Fibroblast of mammary gland (primary cell): Measurements from ENCODE around the gene GALNT14.

ENCODE experiments used
- DNase-seq: peaks from one replicate; pipeline ENCODE4 v3.0.0-alpha.2; 2010; ENCODE audit warnings: low read depth
- H3K4me3 ChIP-seq: 2 replicates; pipeline ENCODE4 v1.5.1; 2011; ENCODE audit warnings: low read depth, mild to moderate bottlenecking, low read length, moderate library complexity; ENCODE audit not compliant: control insufficient read depth
- TF ChIP-seq, protein P1 (sequence below): conservative IDR thresholded peaks from 2 replicates; pipeline ENCODE4 v1.5.1; 2011; ENCODE audit warnings: low read depth, low read length, inconsistent platforms; ENCODE audit not compliant: control insufficient read depth, insufficient read depth

The GALNT14 gene

DNA sequence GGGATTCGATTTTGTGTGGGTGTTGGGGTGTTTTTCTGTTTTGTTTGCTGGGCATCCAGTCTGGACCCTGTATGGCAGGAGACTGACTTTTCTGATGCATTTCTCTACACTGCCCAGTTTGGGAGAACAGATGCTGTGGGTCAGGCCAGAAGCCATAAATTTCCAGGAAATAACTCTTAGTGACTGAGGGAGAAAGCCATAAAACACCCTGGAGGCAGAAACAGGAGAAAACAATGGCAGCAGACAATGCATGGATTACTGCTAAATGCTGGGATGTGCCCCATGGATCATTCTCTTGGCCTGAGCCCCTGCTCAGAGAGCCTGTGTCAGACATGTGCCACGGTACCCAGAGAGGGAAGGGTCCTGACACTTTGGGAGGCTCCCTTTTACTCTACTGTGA lies 197.4 kb downstream of the GALNT14 start:
- TF ChIP-seq, protein P1, sequence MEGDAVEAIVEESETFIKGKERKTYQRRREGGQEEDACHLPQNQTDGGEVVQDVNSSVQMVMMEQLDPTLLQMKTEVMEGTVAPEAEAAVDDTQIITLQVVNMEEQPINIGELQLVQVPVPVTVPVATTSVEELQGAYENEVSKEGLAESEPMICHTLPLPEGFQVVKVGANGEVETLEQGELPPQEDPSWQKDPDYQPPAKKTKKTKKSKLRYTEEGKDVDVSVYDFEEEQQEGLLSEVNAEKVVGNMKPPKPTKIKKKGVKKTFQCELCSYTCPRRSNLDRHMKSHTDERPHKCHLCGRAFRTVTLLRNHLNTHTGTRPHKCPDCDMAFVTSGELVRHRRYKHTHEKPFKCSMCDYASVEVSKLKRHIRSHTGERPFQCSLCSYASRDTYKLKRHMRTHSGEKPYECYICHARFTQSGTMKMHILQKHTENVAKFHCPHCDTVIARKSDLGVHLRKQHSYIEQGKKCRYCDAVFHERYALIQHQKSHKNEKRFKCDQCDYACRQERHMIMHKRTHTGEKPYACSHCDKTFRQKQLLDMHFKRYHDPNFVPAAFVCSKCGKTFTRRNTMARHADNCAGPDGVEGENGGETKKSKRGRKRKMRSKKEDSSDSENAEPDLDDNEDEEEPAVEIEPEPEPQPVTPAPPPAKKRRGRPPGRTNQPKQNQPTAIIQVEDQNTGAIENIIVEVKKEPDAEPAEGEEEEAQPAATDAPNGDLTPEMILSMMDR = no peak
- no peak overlapping the region for H3K4me3 ChIP-seq
- DNase-seq = no peak

GRCh38 chr2:30939364-30939763 lies 198.9 kb downstream of the GALNT14 start:
- TF ChIP-seq, protein P1 = no peak
- no peak overlapping the region for H3K4me3 ChIP-seq
- DNase-seq = no peak

- no peak for DNase-seq
- H3K4me3 ChIP-seq = no peak overlapping the region
- TF ChIP-seq, protein P1 = no peak
Measured at GRCh38 chr2:30938196-30938595, 200.0 kb downstream of the GALNT14 start.

- TF ChIP-seq, protein P1 = no peak
- DNase-seq = no peak
- no peak overlapping the region for H3K4me3 ChIP-seq
Measured at GRCh38 chr2:30936977-30937376, 201.3 kb downstream of the GALNT14 start.

DNA sequence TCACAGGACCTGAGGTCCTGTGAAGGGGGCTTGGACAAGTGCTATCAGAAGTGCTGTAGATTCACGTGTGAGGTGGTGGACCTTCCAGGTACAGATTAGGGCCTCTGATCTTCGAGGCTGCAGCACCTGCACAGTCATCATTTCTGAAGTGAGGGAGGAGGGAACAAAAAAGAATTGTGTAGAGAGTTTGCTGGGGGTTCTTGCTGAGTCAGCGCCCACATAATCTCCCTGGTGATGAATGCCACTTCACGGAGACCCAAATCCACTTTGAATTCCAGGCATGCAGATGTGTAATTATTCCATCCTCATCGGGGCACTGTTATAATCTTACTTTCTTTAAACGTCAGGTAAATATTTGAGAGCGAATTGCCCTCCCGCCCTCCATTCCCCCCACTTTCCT lies 202.4 kb downstream of the GALNT14 start:
- no peak for DNase-seq

GRCh38 chr2:30934066-30934465 lies 204.2 kb downstream of the GALNT14 start:
- DNase-seq = no peak
- no peak overlapping the region for H3K4me3 ChIP-seq
- TF ChIP-seq, protein P1 = no peak

More for the DNA sequence above, 202.4 kb downstream of the GALNT14 start:
- TF ChIP-seq, protein P1 = no peak
- no peak overlapping the region for H3K4me3 ChIP-seq

GRCh38 chr2:30933496-30933895 lies 204.7 kb downstream of the GALNT14 start:
- DNase-seq = no peak
- H3K4me3 ChIP-seq = no peak overlapping the region
- TF ChIP-seq, protein P1 = no peak
